Loucy (cell line): ENCODE data around the gene KBTBD3.

ENCODE experiments used
- EZH2phosphoT487 ChIP-seq: fragments of 200-600 bp; IDR thresholded peaks from 2 replicates; pipeline ENCODE4 v1.6.1; 2018; ENCODE audit warnings: antibody characterized with exemption, mild to moderate bottlenecking, moderate library complexity, borderline replicate concordance
- TF ChIP-seq, protein P1 (sequence below): fragments of 200-600 bp; sonication (generic); conservative IDR thresholded peaks from 2 replicates; pipeline ENCODE4 v1.5.1; 2014; ENCODE audit warnings: mild to moderate bottlenecking, antibody characterized with exemption, low read length

DNA sequence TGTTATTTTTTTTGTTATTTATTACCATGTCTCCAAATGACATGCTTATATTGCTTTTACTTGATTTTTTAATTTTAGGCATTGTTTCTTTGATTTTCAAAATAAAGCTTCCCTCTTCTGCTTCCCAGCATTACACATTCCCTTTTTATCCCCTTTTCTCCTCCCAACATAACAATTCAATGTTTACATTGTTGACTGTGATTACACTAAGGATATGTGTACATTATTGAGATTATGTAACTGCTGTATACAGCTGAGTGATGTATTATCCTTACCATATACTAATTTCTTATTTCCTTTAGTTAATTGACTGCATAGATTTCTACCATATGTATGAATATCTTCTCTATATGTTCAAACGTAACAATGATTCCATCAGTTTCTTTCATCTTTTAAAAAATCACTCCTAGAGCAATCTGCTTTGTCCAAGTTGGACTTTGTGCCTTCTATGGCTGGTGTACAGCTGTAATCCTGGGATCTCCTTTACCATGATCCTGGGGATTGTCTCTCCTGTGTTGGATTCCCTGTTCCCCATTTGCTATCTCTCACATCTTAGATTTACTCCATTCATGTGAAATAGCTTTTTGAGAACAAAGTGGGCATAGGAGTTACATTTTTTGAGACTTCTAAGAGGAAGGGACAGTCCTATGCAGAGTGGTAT, 21.9 kb upstream of the KBTBD3 start:
- TF ChIP-seq EZH2phosphoT487: no peak
- TF ChIP-seq, protein P1, sequence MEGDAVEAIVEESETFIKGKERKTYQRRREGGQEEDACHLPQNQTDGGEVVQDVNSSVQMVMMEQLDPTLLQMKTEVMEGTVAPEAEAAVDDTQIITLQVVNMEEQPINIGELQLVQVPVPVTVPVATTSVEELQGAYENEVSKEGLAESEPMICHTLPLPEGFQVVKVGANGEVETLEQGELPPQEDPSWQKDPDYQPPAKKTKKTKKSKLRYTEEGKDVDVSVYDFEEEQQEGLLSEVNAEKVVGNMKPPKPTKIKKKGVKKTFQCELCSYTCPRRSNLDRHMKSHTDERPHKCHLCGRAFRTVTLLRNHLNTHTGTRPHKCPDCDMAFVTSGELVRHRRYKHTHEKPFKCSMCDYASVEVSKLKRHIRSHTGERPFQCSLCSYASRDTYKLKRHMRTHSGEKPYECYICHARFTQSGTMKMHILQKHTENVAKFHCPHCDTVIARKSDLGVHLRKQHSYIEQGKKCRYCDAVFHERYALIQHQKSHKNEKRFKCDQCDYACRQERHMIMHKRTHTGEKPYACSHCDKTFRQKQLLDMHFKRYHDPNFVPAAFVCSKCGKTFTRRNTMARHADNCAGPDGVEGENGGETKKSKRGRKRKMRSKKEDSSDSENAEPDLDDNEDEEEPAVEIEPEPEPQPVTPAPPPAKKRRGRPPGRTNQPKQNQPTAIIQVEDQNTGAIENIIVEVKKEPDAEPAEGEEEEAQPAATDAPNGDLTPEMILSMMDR: no peak
